ENCODE measurements around the gene KCNJ6.

Gene KCNJ6

GRCh38 chr21:37868446-37869295, 47.6 kb downstream of the KCNJ6 start:
- in situ Hi-C loops (cut with MboI; ENCODE audit: low sequenced_read_pairs): no loop called here

- in situ Hi-C loops (cut with MboI; ENCODE audit: low sequenced_read_pairs): no loop called here
Measured at GRCh38 chr21:37866027-37866426, 50.2 kb downstream of the KCNJ6 start.

DNA sequence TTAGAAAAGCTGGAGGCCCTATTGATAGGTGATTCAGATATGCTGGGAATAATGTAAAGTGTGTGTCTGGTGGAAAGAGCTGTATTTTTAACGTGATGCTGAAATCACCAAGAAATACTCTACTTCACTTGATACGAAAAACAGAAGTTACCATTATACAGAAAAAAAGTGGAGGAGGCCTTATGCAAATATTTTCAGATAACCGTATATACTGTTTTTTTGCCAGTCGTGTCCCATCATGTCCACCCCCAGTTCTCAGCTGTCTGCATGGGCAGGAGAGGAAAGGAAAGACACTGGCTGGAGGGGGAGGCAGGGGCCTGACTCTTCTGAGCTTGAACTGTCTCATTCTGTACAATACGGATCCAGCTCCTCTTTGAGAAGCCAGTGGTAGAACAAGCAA, 51.1 kb downstream of the KCNJ6 start:
- in situ Hi-C loops (cut with MboI; ENCODE audit: low sequenced_read_pairs): no loop called here

DNA sequence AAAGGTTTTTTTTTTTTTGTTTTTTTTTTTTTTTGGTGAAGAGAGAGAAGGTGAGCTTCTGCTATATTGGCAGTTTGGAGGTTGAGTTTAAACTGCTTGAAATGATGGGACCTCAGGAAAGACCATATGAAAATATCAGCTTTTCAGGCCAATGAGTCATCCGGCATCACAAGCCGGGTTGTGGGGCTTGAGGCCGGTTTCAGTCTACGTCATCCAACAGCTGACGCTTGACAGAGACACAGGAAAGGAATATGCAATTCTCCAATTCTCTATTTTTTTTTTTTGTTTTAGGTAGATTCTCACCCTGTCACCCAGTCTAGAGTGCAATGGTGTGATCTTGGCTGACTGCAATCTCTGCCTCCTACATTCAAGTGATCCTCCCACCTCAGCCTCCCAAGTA, 52.4 kb downstream of the KCNJ6 start:
- in situ Hi-C loops (cut with MboI; ENCODE audit: low sequenced_read_pairs): no loop called here

GRCh38 chr21:37862536-37862935, 53.7 kb downstream of the KCNJ6 start:
- in situ Hi-C loops (cut with MboI; ENCODE audit: low sequenced_read_pairs): no loop called here

GRCh38 chr21:37861561-37861960, 54.7 kb downstream of the KCNJ6 start:
- in situ Hi-C loops (cut with MboI; ENCODE audit: low sequenced_read_pairs): no loop called here

GRCh38 chr21:37860416-37860815, 55.8 kb downstream of the KCNJ6 start:
- in situ Hi-C loops (cut with MboI; ENCODE audit: low sequenced_read_pairs): no loop called here

- in situ Hi-C loops (cut with MboI; ENCODE audit: low sequenced_read_pairs): no loop called here
Measured at GRCh38 chr21:37855647-37856625, 60.3 kb downstream of the KCNJ6 start.

GRCh38 chr21:37855271-37855646, 61.0 kb downstream of the KCNJ6 start:
- in situ Hi-C loops (cut with MboI; ENCODE audit: low sequenced_read_pairs): no loop called here

DNA sequence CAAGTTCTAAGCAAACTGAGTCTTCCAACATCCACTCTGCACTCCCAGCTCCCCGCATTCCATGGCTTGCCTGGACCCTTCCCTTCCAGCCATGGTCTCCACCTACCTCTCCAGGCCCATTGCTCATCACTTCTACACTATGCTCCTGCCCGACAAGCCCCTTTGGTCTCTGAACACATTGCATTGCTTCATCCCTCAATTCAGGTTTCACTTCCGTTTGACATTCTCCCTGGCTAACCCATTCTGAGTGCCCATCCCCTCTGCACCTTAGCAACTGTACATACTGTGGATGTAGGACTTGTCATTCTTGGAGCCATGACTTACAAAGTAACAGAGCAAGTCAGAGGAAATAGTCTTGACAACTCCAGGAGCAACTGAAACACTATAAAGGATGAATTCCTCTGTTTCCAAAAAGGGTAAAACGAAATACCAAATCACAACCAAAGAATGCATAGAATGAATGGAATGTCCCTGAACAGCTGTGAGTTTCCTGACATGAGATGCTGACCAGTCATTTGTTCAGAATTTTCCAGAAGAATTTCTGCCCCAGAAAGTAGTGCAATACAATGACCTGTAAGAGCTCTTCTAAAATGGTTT, 66.7 kb downstream of the KCNJ6 start:
- in situ Hi-C loops (cut with MboI; ENCODE audit: low sequenced_read_pairs): no loop called here

DNA sequence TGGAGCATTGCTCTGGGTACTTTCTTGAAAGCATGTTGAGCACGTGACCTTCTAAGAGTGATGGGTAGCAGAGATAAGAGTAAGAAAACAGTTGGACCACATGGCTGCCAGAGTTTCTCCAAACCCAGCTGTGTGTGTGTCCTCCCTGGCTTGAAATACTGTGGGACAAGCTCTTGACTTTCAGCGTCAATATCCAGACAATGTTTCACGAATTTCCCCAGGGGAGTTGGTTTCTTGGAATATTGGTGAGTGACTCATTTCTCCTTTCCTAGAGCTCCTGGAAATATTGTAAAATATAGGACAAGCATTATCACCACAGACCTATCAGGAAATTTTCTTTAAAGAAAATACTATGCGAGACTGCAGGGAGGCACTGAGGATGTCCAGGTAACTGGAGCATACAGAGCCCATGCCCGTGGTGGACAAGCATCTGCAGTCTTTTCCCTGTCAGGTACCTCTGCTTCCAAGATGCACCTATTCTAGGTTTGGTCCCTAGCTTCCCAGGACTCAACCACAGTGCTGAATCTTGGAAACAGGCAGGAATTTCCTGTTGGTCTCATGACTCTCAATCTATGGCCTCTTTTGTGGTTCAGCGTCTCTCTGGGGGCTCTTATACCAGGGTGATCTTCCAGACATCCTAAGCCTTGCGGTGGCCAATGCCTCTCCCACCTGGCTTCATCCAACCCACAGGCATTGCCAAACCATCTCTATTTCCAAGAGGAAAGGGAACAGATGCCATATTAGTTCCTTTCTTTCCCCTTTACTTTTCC, 67.4 kb downstream of the KCNJ6 start:
- in situ Hi-C loops (cut with MboI; ENCODE audit: low sequenced_read_pairs): no loop called here

DNA sequence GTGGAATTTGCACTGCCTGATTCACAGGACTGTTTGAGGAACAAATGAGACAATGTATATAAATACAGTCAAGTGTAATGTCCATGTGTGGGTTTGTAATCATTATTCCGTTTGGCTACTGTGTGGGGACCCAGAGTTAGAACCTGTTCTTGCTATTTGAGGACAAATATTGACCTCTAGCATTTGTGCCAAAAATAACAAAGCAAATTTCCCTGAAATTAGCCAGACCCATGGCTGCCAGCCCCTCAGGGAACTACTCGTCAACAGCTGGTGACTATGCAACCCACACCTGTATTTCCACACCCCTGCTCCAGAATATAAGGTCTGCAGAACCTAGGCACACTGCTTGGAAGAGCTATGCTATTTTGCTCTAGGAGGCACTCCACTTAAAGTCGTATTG, 70.7 kb downstream of the KCNJ6 start:
- in situ Hi-C loops (cut with MboI; ENCODE audit: low sequenced_read_pairs): no loop called here

- in situ Hi-C loops (cut with MboI; ENCODE audit: low sequenced_read_pairs): no loop called here
Measured at GRCh38 chr21:37843191-37843590, 73.1 kb downstream of the KCNJ6 start.

DNA sequence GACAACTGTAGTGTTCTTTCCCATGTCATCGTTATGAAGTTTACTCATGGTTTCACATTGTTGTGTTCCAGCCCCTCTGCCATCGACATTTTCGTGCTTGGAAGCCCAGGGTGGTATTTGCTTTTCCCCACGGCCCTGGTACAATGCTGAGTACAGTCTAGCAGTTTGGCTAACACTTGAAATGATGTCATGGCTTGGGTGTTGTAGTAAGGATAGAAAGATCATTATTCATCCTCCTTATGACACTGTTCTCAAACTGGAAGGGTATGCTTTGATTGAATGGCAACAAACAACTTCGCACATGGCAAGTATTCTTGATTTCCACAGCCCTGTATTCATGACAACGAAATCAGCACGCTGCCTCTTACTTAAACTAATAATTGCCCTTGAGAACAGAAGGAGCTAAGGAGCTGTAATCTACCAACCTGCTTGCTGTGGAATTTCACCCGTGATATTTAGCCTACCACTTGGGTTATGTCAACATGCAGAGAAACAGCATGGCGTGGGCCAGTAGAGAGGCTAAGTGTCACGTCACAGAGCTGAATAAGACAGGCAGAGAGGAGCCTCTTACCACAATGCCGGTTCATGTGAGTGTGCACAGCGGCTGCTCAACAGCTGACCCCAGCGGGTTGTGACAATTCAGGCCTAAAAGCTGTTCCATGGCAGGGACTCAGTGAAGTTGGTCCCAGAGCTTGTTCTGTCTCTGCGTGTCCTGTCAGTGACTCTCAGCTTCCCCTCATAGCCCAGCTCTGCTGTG, 73.9 kb downstream of the KCNJ6 start:
- in situ Hi-C loops (cut with MboI; ENCODE audit: low sequenced_read_pairs): no loop called here

DNA sequence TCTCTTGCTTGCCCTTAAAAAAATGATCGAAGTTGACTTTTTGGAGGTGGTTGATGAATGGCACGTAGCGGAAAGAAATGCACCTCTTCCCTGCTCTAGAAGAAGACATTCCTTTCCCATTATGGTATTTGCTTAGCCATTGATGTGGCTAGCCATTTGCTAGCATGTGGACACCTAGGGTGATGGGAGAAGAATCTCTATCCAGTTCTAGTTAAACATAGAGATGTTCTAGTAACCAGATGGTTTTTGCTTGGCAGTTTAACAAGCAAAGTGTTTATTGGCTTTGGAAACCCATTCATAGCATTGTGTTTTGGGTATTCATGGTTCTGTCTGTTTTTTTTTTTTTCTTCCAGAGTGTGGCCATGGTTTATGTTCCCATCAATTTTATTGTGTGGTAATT, 78.9 kb downstream of the KCNJ6 start:
- in situ Hi-C loops (cut with MboI; ENCODE audit: low sequenced_read_pairs): no loop called here

DNA sequence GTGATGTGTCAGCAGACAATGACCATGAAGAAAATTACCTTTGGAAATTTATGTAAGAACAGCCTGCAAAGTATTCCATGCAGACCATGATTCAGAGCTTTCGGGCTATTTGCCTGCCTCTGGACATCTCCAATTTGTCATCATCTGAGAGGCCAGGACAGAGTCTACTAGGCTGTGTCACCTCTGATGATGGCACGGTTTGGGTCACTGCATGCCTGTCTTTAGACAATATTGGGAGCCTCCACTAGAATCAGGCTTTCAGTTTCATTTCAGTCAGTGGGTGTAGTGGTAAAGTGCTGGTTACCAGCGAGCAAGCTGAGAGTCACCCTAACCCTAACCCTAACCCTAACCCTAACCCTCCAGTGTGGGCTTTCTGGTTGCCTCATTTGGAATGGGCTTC, 80.8 kb downstream of the KCNJ6 start:
- in situ Hi-C loops (cut with MboI; ENCODE audit: low sequenced_read_pairs): no loop called here

DNA sequence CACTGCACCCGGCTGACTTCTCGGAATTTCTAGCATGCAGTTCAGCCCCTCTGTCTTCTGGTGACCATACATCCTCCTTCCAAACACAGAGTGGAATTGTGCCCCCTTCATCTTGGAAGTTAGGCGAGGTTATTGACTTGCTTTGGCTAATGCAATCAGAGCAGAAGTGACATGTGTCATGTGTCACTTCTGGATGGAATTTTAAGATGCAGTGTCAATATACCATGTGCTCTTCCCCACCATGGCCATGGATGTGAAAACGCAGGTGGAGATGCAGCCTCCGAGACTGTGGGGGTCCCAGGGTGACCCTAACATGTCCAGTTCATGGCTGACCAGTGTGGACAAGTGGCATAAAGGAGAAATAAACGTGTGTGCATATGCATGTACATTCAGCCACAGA, 83.0 kb downstream of the KCNJ6 start:
- in situ Hi-C loops (cut with MboI; ENCODE audit: low sequenced_read_pairs): no loop called here

DNA sequence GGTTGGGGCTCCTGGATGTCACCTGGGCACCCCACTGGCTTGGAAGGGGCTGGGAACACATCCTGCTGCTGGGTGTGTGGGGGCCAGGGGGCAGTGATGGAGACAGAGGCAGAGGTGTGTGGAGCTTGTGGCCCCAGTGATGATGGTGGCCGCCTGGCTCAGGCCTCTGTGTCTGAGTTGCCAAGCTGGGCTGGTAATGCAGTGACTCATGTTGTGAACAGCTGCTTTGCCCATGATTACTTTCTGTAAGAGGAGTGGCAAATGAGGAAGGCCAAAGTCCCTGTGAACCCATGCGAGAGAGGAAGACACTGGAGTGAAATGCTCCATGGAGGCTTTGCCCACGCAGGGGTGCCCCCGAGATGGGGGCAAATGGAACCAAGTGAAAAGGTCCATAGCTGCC, 86.8 kb downstream of the KCNJ6 start:
- in situ Hi-C loops (cut with MboI; ENCODE audit: low sequenced_read_pairs): no loop called here

GRCh38 chr21:37828991-37829390, 87.3 kb downstream of the KCNJ6 start:
- in situ Hi-C loops (cut with MboI; ENCODE audit: low sequenced_read_pairs): no loop called here

DNA sequence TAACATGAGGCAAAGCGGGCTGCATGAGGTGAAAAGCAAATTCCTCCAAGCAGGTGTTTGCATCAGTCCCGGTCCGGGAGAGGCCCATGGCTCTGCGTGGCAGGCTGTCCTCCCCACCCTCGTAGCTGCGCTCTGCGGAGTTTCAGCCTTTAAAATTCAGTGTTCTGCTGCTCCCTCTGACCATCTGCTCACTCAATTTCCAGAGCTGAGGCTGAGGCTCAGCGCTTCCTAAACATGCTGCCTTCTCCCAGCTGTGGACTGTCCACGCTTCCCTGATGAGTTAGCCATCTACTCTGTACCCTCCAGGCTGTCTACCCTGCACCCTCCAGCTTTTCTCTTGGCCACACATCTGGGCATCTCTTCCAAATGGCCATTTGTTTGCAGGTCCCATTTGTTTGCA, 87.7 kb downstream of the KCNJ6 start:
- in situ Hi-C loops (cut with MboI; ENCODE audit: low sequenced_read_pairs): no loop called here
